ENCODE measurements around the gene RERE. TPM values are rescaled to one million over a fixed set of nuclear protein-coding genes. Genes with fewer than 3 reads are reported as not detected.
"Not testable (repeated sequence)": the region's sequence is repeated elsewhere in the genome, so short reads cannot be mapped to it uniquely, and the experiment has no call there.

Gene RERE
- total RNA-seq, 1 donor from 2014 or later, result 115 TPM

DNA sequence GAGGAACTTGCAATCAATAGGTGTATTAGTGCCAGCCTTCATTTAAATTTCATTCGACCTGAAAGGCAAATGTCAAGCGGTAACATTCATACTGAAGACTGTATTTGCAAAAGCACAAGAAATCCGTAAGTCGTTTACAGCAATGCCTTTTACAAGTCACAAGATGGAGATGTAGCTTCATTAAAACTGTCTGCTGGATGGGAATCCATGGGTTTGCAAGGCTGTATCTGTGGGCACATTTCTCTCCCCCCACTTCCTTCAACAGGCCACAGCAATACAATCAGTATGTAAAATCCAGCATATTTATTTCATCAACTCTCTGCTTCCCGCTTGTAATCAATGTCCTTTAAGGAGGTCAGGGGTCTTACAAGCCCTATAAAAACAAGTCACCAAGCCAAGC lies 352.4 kb downstream of the RERE start:
- intact Hi-C loops (cut with micrococcal nuclease), result no loop called here
- DNase-seq (no peak), ATAC-seq (no peak)

DNA sequence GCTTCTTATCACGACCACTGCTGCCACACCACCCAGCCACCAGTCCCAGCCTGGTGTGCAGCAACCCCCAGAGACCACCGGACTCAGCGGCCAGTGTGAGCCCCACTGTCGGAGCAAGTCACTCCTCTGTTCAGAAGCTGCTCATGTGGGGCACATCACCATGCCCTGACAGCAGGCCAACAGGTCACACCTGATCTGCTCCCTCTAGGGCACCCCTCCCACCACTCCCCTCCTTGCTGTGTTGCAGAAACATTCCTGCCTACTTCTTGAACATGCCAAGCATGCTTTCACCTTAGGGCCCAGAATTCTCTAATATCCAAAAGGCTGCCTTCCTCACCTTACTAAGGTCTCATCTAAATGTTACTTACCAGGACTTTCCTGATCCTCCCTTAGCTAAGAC lies 353.1 kb downstream of the RERE start:
- DNase-seq (no peak), ATAC-seq (peak; percentile 10)
- intact Hi-C loops (cut with micrococcal nuclease), result no loop called here

DNA sequence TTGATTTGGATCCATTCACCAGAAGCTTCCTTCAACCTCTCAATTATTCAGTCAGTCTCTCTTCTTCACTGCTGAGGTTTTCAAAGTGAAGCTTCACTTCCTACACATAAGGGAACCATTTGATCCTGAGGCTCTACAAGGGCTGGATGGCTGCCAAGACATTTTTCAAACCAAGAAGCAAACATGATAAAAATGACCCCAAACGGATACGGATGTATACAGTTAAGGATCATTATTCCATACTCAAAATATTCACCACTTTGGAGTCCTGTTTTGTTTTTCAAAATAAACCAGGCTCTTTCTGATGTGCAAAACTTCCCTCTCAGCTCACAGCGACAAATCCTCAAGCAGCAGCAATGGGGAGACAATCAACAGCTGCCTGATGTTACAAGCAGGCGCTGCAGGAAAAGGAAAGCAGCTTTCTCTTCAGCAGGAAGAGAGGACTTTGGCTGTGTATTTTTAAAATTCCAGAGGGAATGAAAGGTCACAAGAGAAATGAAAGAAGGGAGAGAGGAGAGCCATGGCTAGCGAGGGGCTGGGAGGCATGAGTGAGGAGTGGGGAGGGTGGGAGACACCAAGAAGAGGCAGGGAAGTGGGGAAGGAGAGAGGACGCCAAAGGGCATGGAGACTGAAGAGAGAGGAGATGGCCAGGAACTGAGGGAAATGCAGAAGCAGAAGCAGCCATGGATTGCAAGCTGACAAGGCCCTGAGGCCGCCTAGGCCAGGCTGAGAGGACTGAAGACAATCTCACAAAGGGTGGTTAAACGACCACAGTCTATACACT lies 354.1 kb downstream of the RERE start:
- DNase-seq (no peak), ATAC-seq (peak; percentile 75)
- intact Hi-C loops (cut with micrococcal nuclease), result no loop called here

DNA sequence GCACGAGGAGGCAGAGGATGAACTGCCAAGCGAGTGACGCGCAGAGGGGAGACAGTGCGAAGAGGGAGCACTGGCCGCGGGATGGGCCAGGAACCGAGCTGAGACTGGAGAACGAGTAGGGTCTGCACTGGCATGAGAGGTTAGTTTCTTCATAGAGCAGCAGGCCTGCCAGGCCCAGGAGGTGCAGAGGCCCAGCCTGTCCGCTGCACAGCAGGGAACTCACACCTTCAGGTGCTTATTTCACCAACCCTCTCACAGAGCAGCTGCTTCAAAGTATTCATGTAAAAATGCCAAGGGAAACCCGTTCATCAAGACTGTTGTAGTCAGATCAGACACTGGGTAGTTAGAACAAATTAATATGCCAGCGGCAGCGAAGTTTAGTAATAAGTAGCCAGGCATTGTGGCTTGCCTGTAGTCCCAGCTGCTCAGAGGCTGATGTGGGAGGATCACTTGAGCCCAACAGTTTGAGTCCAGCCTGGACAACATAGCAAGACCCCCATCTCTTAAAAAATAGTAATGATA lies 355.0 kb downstream of the RERE start:
- no peak for DNase-seq
- ATAC-seq, result peak; percentile 10
- intact Hi-C loops (cut with micrococcal nuclease), result no loop called here

DNA sequence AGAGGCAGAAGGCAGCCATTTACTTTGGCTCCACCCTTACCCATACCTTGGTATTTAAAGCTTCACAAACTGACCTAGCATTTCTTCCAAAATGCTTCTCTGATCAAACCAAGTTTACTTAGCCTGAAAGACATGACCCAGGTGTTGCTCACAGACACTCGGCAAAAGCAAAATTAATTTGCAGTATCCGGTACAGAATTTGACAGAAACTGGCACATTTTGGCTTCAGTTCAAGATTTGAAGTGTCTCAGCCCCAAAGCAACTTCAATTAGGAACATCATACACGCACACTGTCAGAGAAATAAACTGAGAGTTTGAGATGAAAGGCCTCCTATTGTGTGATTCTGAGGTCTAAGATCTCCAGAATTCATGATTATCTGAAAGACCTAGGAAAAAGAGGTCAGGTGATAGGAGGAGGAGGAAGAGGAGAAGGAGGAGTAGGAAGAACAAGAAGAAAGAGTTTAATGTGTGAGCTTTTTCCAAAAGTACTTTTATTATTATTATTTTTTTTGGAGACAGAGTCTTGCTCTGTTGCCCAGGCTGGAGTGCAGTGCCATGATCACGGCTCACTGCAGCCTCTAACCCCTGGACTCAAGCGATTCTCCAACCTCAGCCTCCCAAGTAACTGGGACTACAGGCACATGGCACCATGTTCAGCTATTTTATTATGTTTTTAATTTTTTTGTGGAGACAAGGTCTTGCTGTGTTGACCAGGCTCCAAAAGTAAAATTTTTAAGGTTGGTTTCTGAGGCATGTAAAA lies 355.9 kb downstream of the RERE start:
- intact Hi-C loops (cut with micrococcal nuclease), result no loop called here

DNA sequence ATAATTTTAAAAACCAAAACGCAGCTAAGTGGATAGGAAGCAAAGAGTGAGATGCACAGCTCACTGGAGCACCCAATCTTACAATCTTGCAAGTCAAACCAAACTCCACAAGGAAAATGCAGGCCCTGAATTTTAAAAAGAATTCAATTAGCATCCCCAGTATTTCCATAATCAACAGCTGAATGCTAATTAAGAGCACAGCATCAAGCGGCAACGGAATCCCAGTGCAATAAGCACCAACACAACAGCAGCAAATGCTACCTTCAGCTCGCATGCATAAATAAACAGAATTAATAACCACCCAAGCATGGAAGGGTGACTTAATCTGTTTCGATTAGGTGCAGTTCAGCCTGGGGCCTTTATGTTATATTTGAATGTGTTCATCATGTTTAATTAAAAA lies 356.7 kb downstream of the RERE start:
- intact Hi-C loops (cut with micrococcal nuclease), result no loop called here
- no peak for DNase-seq
- ATAC-seq, result no peak

More for the DNA sequence above, 355.9 kb downstream of the RERE start:
- DNase-seq (no peak), ATAC-seq (no peak)

DNA sequence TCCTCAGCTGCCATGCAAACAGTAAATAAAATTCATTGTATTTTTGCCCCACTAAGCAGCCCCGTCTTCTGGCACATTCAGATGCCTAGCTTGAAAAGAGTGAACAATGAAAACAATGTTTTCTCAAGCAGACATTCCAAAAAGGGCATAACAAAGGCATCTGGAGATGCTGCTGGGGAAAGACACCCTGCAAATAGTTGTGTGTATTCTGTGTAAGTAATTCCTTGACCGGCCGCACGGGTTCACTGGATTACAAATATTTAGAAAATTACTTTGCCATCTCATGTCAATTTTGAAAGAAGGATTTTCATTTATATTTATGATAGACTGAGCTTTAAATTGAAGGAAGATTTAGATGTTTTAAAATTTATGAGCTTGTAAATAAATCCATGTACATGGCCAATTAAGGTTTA lies 357.3 kb downstream of the RERE start:
- ATAC-seq (no peak), DNase-seq (no peak)
- intact Hi-C loops (cut with micrococcal nuclease), result no loop called here

DNA sequence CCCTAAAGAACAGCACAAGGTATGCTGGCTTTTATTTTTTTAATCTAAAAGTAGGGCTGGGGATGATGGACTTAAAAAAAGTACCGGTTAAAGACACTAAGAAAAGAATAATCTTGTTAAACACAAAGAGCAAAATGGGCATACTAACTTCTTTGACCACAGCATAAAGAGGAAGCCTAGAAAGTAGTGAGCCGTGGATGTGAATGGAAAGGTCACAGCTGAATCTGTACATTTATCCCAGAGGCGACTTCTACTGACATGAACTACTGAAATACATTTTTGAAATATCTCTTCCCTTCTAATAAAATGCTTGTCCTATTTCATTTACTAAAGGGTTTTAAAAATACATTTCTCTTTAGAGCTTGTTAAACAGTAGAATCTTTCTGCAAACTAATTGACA lies 358.8 kb downstream of the RERE start:
- no peak for ATAC-seq
- intact Hi-C loops (cut with micrococcal nuclease), result no loop called here
- DNase-seq, result no peak

DNA sequence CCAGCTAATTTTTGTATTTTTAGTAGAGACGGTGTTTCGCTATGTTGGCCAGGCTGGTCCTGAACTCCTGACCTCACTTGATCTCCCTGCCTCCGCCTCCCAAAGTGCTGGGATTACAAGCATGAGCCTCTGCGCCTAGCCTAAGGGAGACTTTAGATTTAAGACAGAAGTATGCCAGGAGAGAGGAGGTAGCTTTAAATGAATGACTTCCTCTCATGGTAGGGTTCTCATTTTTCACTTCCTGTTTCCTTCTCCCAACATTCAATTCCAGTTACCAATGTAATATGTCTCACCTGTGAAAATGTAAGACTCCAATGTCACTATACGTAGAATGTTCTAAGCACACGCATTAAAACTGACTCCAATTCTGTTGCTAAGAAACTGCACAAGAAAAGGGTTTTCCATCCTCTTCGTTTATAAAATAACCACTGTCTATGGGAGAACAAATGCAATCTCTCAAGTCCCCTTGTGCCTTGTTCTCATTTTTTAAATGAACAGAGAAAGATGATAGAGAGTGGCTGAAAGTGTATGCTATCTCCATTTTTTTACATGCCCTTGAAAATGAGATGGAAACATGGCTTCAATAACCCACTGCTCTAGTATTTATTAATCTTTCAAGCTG lies 359.6 kb downstream of the RERE start:
- ATAC-seq (no peak), DNase-seq (no peak)
- intact Hi-C loops (cut with micrococcal nuclease), result no loop called here

DNA sequence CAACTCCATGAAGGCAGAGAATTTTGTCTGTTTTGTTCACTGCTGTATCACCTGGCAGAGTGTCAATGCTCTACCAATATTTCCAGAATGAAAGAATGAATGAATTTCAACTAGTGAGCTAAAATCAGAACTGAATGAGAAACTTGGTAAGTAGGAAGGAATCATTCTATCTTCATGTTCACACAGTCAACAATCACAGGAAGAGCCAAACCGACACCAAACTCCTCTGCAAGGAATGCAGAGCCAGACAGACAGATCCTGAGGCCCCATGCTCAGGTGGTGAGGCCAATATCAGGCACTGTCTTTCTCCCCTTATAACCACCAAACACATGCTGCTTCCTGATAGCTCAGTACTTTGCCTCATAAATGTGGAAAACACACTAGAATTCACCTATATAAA lies 360.4 kb downstream of the RERE start:
- ATAC-seq (no peak), DNase-seq (no peak)
- intact Hi-C loops (cut with micrococcal nuclease), result no loop called here

DNA sequence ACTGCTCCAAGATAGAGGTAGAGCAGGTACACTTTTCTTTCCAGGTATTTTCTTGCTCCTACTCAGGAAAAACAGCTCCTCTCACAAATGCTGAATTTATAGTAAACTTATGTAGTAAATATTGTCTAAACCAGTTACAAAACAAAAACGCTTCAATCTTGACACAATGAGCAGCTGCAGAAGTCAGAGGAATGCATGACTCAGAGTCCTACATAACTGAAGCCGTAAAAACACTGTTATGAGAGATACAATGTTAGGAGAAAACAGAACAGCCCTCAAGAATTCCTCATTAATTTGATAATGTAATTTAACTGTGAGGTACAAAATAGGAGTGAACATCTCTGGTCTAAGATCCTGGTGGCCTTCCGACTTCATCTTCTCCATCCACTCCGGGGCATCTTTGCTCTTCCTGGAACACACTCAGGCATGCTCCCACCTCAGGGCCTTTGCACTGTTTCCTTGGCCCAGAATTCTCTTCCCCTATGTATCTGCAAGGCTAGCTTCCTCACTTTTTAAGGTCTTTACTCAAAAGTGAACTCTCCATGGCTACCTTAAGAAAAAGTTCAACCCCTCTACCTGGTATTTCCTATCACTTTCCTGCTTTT lies 361.0 kb downstream of the RERE start:
- intact Hi-C loops (cut with micrococcal nuclease), result no loop called here
- DNase-seq (no peak), ATAC-seq (peak; percentile 66)

DNA sequence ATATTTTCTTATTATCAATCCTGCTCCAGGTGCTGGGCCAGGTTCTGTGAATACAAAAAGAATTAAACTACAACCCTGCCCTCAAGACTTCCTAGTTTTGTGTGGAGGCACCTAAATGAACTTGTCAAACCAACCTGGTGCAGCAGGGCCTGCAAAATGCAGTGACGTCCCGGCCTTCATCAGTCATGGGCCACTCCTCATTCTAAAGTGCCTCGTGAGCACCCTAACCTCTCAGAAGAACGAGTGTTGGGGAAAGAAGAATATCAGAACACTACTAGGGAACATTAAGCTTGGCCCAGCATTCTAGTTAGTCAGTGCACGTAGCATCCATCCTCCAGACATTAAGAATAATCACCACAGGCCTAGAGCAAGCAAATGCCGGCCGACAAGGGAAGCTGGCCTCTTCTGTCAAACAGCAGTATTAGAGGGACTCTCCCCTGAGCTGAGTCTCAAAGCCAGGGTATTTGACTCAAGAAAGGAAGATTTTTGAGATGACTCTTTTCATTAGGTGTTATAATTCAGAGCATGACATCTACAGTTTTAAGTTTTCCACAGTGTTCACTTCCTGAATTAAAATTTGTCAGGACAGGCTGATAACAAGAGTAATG lies 361.6 kb downstream of the RERE start:
- DNase-seq (no peak), ATAC-seq (peak; percentile 44)
- intact Hi-C loops (cut with micrococcal nuclease), result no loop called here

DNA sequence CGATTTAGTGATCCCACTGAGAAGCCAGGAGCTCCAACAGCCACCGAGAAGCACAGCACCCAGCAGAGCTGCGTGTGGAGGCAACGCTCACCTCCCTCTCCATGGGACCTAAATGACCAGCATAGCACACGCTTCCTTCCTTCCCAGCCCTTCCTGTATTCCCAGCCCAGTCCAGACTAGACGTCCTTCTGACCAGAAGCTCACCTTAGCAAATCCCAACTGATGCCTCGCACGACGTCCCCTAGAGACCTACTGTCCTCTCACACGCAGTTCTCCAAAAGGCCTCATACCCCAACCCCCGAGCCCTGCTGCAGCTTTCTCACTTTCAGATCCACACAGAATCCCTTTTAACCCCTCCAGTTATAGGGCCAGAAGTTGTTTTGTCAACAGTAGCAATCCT lies 367.1 kb downstream of the RERE start:
- intact Hi-C loops (cut with micrococcal nuclease), result no loop called here
- no peak for DNase-seq
- peak; percentile 57 for ATAC-seq

DNA sequence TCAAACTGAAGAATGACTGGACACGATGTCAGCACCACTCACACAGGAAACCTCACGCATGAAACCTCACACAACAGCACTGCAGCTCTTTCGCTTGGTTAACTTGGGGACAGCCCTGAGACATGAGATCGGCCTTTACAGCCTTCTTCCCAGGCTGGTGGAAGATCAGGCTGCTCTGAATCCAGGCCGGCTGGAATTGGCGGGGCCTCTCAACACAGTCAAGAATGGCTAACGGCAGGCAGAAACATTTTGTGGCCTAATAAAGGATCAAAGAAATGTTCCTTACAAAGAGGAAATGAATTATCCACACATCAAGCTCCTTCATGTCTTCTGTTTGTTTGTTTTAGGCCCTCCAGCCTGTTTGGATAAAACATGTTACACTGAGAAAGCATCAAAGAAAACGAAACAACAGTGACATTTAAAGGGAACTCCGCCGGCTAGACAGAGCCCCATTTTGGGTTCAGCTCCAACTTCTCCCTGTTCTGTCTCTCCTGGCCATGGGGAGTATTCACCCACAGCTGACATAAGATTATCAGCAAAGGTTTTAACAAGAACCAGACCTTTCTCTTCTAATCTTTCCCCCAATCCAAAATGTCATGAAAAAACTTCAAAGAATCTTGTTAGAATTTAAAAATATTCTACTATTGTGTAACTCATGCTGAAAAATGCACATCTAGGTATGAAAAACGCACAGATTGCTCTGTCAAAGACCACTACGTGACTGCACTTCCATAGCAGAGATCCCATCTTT lies 368.4 kb downstream of the RERE start:
- ATAC-seq, result peak; percentile 65
- DNase-seq, result no peak
- intact Hi-C loops (cut with micrococcal nuclease), result no loop called here

DNA sequence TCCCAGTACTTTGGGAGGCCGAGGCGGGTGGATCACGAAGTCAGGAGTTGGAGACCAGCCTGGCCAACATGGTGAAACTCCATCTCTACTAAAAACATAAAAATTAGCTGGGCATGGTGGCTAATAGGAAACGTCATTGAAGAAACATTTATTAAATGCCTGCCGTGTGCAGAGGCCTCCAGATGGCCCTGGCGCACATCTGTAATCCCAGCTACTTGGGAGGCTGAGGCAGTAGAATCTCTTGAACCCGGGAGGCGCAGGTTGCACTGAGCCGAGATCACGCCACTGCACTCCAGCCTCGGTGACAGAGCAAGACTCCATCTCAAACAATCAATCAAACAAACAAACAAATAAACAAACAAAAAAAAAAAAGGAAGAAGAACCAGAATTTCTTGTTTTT lies 368.9 kb downstream of the RERE start:
- DNase-seq; intact Hi-C loops (cut with micrococcal nuclease); ATAC-seq: not testable (repeated sequence)

DNA sequence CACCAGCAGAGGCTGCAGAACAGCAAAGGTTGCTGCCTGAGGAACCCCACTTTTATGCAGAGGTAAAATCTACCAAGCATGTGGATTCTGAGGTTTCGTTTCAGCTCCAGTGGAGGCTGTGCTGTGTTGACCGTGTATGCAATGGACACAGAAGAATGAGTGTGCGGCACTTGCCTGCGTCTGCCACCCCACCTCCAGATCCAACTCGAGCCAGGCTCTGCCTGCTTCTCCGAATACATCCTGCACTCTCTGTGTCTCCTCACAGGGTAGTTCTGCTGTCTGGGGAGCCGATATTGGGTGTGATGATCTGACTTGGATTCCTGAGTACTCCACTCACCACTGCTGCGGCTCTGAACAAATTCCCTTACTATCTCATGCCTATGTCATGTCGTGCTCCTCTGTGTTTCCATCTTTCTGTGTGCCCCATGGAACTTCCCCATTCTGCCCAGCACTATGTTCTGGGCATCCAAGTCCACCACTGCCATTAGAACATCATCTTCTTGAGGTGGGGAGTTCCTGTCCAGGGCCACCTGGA lies 369.8 kb downstream of the RERE start:
- no peak for DNase-seq
- intact Hi-C loops (cut with micrococcal nuclease), result no loop called here
- ATAC-seq, result no peak

DNA sequence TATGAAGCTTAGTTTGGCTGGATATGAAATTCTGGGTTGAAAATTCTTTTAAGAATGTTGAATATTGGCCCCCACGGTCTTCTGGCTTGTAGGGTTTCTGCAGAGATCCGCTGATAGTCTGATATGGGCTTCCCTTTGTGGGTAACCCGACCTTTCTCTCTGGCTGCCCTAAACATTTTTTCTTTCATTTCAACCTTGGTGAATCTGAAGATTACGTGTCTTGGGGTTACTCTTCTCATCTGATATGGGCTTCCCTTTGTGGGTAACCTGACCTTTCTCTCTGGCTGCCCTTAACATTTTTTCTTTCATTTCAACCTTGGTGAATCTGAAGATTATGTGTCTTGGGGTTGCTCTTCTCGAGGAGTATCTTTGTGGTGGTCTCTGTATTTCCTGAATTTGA lies 371.3 kb downstream of the RERE start:
- ATAC-seq; DNase-seq; intact Hi-C loops (cut with micrococcal nuclease): not testable (repeated sequence)

DNA sequence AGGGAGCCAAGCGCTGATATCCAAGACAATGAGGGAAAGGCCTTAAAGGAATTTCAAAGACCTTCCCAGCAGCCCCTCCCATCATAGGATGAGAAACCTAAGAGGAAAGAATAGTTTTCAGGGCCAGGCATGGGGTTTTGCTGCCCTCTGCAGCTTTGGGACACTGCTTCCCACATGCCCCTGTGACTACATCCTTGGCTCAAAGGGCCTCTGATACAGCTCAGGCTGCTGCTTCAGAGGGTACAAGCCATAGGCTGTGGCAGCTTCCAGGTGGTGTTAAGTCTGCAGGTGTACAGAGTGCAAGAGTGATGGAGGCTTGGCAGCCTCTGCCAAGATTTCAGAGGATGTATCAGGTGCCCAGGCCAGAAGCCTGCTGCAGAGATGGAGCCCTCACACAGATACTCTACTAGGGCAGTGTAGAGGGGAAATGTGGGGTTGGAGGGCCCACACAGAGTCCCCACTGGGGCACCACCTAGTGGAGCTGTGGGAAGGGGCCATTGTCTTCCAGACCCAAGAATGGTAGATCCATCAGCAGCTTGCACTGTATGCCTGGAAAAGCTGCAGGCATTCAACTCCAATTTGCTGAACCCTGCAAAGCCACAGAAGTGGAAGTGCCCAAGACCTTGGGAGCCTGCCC lies 373.8 kb downstream of the RERE start:
- DNase-seq, result no peak
- ATAC-seq, result no peak
- intact Hi-C loops (cut with micrococcal nuclease), result no loop called here

All from left ventricle myocardium superior (tissue), 1 donor.